Stimulated activated CD8-positive, alpha-beta memory T cell treated with anti-CD3 and anti-CD28 coated beads, Interleukin-7, amount 100 ng/mL, for 48 hours (primary cell): ENCODE data around the gene RBM15.

Experiments used
- DNase-seq, 2 donors: peaks; one replicate each; pipeline ENCODE4 v3.0.0-alpha.2; 2020; ENCODE audit warnings: low read depth in 1 of 2; ENCODE audit errors: extremely low read depth in 1 of 2

The RBM15 gene

GRCh38 chr1:110320168-110320518 is 19.0 kb upstream of the RBM15 start:
- DNase-seq: no peak

DNA sequence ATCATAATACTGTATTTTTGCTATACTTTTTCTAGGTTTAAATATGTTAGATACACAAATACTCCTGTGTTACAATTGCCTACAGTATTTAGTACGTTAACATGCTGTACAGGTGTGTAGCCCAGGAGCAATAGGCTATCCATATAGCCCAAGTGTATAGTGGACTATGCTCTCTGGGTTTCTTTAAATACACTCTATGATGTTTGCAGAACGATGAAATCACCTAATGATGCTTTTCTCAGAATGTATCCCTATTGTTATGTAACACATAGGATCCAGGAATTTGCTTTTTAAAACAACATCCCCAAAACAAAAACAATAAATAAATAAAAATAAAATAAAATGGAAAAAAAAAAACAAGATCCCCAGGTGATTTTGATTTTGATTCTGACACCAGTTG is 18.1 kb upstream of the RBM15 start:
- no peak for DNase-seq

- DNase-seq: no peak
Measured at GRCh38 chr1:110321846-110322245, 17.3 kb upstream of the RBM15 start.

DNA sequence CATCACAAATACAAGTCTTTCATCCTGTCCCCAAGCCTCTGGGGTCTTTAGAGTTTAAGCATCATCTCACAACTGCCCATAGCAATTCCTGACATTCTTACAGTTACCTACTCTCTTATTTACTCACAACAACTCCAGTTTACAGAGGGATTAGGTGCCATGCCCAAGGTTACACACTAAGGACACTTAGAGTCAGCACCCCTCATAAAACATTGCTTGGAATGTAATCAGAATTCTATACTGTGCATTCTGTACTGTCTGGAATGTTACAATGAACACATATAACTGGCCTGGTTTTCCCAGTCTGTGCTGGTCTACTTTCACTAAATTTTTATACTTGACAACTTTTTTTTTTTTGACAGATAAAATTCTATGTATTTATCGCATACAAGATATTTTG is 14.5 kb upstream of the RBM15 start:
- DNase-seq: no peak

DNA sequence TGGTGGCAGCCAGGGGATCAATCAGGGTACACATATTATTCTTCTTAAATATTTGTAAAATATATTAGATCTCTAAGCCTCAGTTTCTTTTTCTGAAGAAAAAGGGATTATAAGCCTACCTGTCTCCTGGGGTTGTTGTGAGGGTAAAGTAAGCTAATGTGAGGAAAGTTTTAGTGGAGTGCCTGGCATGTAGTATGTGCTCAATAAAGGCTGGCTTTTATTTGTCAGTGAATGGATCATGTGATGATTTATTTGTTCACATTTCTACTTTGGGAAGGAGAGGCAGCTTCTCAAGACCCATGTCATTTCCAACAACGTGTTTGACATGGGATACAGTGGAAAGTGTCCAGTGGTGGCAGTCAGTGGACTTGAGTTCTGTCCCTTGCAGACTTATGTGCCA is 12.4 kb upstream of the RBM15 start:
- DNase-seq: no peak

GRCh38 chr1:110328274-110328673 is 10.9 kb upstream of the RBM15 start:
- DNase-seq: no peak

GRCh38 chr1:110328700-110329099 is 10.5 kb upstream of the RBM15 start:
- DNase-seq: no peak

DNA sequence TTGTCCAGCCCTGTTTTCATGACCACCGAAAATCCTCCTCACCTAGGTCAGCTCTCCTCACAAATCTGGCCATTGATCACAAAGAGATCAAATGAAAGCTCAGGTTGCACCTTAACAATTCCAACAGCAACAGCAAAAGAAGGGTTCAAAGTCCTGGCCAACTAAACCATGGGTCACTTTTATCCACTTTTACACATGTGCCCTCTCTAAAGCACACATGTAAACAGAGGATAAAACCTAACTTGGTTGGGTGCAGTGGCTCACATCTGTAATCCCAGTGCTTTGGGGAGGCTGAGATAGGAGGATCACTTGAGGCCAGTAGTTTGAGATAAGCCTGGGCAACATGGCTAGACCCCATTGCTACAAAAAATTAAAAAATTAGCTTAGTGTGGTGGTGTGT is 3.9 kb upstream of the RBM15 start:
- no peak for DNase-seq

- DNase-seq: no peak
Measured at GRCh38 chr1:110336300-110337039, 2.7 kb upstream of the RBM15 start.

DNA sequence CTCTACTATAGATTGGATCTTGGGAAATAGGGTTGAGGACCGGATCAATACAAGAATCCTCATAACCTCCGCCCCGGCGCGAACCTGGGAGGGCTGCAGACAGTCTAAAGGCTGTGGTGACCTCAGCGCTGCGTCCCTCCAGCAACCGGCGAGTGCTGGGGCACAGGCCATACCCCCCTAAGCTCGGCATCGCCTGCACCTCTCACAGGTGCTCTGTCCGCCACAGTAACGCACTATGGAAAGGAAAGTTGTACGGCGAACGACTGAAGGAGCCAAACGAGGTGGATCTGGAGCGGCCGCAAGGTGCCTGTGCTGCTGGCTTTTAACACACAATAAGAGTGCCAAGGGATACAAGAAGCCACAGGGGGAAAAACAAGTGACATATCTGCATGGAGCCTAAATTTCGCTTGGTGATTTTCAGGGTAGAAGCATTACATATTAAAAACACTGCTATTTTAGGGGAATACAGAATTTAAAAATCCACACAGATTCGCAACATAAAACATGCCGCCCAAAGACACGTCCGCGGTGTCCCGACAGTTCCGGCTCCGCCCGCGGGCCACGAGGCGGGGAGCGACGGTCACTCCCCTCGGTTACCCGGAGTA is 1.4 kb upstream of the RBM15 start:
- peak; percentile 25 to 34 for DNase-seq

GRCh38 chr1:110338309-110338885 is 780 bp upstream of the RBM15 start:
- peak; percentile 85 to 93 for DNase-seq

GRCh38 chr1:110339407-110340206 is 430 bp downstream of the RBM15 start:
- peak; percentile 19 to 55 for DNase-seq

- DNase-seq: no peak
Measured at GRCh38 chr1:110340207-110340468, 961 bp downstream of the RBM15 start.

- DNase-seq: no peak
Measured at GRCh38 chr1:110341146-110341871, 2.1 kb downstream of the RBM15 start.

DNA sequence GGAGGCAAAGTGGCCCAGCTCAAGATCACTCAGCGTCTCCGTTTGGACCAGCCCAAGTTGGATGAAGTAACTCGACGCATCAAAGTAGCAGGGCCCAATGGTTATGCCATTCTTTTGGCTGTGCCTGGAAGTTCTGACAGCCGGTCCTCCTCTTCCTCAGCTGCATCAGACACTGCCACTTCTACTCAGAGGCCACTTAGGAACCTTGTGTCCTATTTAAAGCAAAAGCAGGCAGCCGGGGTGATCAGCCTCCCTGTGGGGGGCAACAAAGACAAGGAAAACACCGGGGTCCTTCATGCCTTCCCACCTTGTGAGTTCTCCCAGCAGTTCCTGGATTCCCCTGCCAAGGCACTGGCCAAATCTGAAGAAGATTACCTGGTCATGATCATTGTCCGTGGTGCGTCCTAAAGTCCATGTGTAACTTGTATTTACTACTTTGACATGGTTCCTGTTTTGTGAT is 2.7 kb downstream of the RBM15 start:
- no peak for DNase-seq

- DNase-seq: no peak
Measured at GRCh38 chr1:110343249-110343648, 4.1 kb downstream of the RBM15 start.

DNA sequence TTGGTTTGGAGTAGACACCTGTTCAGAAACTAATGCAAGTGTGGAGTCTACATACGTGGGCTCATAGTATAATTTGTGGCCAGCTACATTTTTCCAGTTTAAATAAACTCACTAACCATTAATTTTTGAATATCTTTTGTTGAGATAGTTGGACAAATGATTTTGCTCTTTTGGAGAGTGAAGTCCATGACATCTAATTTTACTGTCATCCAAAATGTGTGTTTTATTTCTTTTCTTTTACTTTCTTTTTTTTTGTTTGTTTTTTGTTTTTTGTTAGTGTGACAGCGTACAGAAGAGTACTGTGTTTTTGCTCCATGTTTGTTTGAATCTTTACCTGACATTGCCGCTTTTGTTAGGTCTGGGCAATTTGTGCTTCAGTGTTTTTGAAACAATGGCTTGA is 5.0 kb downstream of the RBM15 start:
- no peak for DNase-seq

- DNase-seq: no peak
Measured at GRCh38 chr1:110345480-110345879, 6.3 kb downstream of the RBM15 start.

DNA sequence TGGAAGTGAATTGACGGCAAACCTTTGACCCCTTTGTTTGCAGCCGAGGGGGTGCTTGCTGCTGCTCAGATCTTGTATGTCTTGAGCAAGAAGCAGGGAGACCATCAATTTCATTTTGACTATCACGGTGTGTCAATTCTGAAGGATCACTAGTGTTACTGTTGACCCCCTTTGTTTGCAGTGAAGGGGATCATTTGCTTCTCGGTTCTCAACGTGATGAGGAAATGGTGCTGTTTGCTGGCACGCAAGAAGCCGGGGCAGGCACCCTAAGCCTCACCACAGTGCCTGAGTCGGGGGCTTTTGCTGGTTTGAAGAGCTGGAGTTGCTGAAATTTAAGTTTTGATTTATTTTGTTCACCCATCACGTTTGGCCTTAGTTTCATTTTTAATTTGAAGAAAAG is 7.5 kb downstream of the RBM15 start:
- DNase-seq: no peak

DNA sequence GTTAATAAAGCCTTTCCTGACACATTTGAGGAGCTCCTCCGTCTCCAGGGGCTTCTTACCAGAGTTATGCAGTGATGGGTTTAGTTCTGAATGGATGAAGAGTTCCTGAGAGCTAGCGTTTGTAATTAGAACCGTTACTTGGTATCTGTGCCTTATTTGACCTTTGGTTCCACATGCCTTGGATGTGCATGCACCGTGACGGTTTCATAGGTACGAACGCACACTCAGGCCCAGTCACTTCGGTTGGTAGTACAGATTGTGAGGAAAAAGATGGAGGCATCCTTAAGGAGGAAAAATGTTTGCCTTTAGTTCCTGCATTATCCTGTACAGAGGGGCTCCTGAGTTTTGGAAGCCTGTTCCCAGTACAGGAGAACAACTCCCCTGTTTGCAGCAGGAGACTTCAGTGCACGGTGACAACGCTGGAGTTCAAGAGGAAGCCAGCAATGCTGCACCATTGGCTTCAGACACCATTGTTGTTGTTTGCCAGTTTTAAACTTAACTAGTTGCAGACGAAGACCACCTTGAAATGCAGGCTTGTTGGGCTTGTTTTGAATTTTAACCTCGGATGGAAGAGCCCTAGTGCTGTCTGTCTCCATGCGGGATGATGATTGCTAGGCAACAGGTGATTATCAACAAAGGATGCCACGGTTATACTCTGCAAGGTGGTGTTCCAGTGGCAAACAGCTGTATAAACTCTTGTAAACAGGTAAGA is 8.2 kb downstream of the RBM15 start:
- no peak for DNase-seq

- DNase-seq: no peak
Measured at GRCh38 chr1:110348050-110348449, 8.9 kb downstream of the RBM15 start.
